Prostate gland (tissue), 2 donors: ENCODE results near the gene TCERG1L. TPM values are rescaled to one million over a fixed set of nuclear protein-coding genes. Genes with fewer than 3 reads are reported as not detected.
"Not testable (repeated sequence)": the region's sequence is repeated elsewhere in the genome, so short reads cannot be mapped to it uniquely, and the experiment has no call there.

Experiments
- DNase-seq: peaks from one replicate; pipeline ENCODE4 v3.0.0-alpha.2; 2019; ENCODE audit warnings: low spot score
- H3K27ac ChIP-seq, 2 donors: fragments of 200-600 bp; sonication (generic); 2 replicates each; pipeline ENCODE4 v1.5.1; 2017 to 2019
- H3K27me3 ChIP-seq: fragments of 200-600 bp; sonication (generic); replicated peaks from 2 replicates; pipeline ENCODE4 v1.5.1; 2019; ENCODE audit not compliant: insufficient read depth
- H3K36me3 ChIP-seq, 2 donors: fragments of 200-600 bp; sonication (generic); 1 replicate in 1 of 2; 2 replicates in 1 of 2; pipeline versions ENCODE4 v1.5.1 to v1.8.1; 2017 to 2019
- H3K4me1 ChIP-seq: fragments of 200-600 bp; sonication (generic); replicated peaks from 2 replicates; pipeline ENCODE4 v1.5.1; 2019
- H3K4me3 ChIP-seq, 2 donors: fragments of 200-600 bp; sonication (generic); 2 replicates each; pipeline ENCODE4 v1.5.1; 2017 to 2019
- H3K9me3 ChIP-seq: fragments of 200-600 bp; sonication (generic); 2 replicates; pipeline ENCODE4 v1.5.1; 2017
- CTCF ChIP-seq, 4 experiments: fragments of 200-600 bp in 2 of 4; fragments of 450-650 bp in 2 of 4; sonication (generic) in 2 of 4; IDR thresholded peaks; 1 replicate in 3 of 4; 2 replicates in 1 of 4; pipeline ENCODE4 v1.5.1; 2016 to 2019; ENCODE audit warnings: antibody characterized with exemption in 4 of 4, mild to moderate bottlenecking in 2 of 4, moderate library complexity in 2 of 4
- POLR2A ChIP-seq: fragments of 450-650 bp; IDR thresholded peaks from one replicate; pipeline ENCODE4 v1.6.1; 2016; ENCODE audit warnings: antibody characterized with exemption, mild to moderate bottlenecking
- POLR2AphosphoS5 ChIP-seq: sonication (generic); formaldehyde crosslinking; IDR thresholded peaks from one replicate; pipeline ENCODE4 v1.6.1; 2017; ENCODE audit warnings: antibody characterized with exemption
- WGBS: methylation state at CpG from one replicate; pipeline ENCODE4 v1.1.5; 2018; 5-methylcytosine and 5-hydroxymethylcytosine counted together
- intact Hi-C: fragments of 100-400 bp; cut with DNase I; formaldehyde crosslinking; loops from one replicate; pipeline ENCODE4 v1.14.2; 2022
- total RNA-seq, 2 donors: library from RNA; depleted of rRNA; stranded (reverse); fragments of >200 nt; gene quantifications; one replicate each; pipeline ENCODE4 v1.1.0, GENCODE V29; 2016

TCERG1L gene
- total RNA-seq, 2 donors from 2014 or later = 0.23 to 4.0 TPM

- H3K36me3 ChIP-seq = no peaks in the 10 kb centered on the region
- H3K4me3 ChIP-seq = no peak overlapping the region
- no peaks in the 10 kb centered on the region for H3K27me3 ChIP-seq
- TF ChIP-seq POLR2AphosphoS5 = no peak
- no peak for TF ChIP-seq CTCF (IDR thresholded peaks at IDR 0.05)
- no peak for TF ChIP-seq POLR2A
- WGBS = 85% methylated on average over 9 of the region's 9 CpGs
- no peak overlapping the region for H3K27ac ChIP-seq
- H3K9me3 ChIP-seq = no peaks in the 10 kb centered on the region
- DNase-seq = no peak
- H3K4me1 ChIP-seq = no peaks in the 10 kb centered on the region
- intact Hi-C loops = no loop called here
Measured at GRCh38 chr10:131155876-131156230, 155.7 kb downstream of the TCERG1L start.

DNA sequence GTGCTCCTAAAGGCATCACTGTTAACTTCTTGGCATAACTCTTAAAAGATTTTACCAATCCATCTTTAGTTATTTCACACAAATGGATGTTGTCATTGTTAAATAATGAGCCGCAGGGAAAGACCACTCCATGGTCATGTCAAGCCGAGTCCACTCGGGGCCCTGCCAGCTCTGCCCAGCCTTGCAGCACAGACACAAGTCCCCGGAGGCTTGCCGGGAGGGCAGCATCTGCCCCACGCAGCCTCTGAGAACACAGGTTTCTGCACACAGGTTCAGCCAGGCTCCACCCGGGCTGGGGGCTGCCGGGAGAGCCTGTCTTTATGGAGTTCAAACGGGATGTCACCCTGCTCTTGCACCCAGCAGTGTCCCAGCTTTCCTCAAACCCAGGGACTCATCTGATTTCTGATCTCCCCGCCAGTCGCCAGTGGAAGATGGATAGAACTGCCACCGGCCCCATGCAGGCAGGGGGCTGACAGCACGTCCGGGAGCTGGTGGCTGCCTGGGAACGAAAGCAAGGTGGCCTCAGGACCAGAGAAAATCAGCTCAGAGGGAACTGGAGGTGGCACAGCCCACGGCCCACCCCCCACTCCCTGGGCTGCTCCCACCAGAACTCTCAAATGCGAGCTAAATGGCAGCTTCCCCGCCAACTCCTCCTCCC is 156.2 kb downstream of the TCERG1L start:
- Histone ChIP-seq H3K9me3 (no peaks in the 10 kb centered on the region), H3K4me3 (no peak overlapping the region), H3K27ac (no peak overlapping the region), H3K27me3 (no peaks in the 10 kb centered on the region), H3K4me1 (no peaks in the 10 kb centered on the region), H3K36me3 (no peaks in the 10 kb centered on the region)
- TF ChIP-seq CTCF (IDR thresholded peaks at IDR 0.05) (no peak), POLR2AphosphoS5 (no peak), POLR2A (no peak)
- 79% methylated on average over 18 of the region's 18 CpGs for WGBS
- intact Hi-C loops = no loop called here
- no peak for DNase-seq

DNA sequence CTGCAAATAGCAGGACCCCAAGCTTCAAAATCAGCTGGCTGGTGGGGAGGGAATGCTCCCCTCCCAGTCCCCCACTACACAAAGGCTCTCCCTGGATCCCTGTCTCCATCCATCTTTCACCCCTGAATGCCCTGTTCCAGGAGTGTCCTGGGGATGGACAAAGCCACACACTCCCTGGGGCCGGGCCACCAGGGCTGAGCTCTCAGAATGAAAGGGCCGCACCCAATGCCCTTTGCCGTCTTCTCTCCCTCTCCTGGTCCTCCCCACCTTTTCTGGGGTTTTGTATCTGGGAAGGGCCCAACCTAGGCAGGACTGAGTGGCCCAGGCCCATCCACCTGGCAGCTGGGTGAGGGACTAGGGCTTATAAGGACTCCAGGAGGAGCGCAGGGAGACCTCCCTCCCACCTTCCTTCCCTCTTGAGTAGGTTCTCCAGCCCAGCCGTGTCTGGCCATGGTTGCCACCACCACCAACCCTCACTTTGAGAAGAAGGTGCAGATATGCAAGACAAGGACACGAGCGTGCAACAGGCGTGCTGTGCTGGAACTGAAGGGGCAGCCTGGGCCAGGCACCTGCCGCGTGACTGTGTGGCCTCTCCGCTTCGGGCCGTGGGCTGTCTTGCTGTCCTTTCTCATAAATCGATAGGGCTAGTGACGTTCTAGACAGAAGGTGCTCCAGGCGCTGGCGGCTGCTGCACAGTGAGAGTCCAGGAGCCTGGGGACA is 157.1 kb downstream of the TCERG1L start:
- 90% methylated on average over 17 of the region's 17 CpGs for whole genome bisulfite sequencing
- Histone ChIP-seq H3K4me3 (no peak overlapping the region), H3K4me1 (no peaks in the 10 kb centered on the region), H3K27ac (no peak overlapping the region), H3K36me3 (no peaks in the 10 kb centered on the region), H3K9me3 (no peaks in the 10 kb centered on the region), H3K27me3 (no peaks in the 10 kb centered on the region)
- DNase-seq = no peak
- TF ChIP-seq POLR2A (no peak), CTCF (IDR thresholded peaks at IDR 0.05) (no peak), POLR2AphosphoS5 (no peak)
- intact Hi-C loops = no loop called here

DNA sequence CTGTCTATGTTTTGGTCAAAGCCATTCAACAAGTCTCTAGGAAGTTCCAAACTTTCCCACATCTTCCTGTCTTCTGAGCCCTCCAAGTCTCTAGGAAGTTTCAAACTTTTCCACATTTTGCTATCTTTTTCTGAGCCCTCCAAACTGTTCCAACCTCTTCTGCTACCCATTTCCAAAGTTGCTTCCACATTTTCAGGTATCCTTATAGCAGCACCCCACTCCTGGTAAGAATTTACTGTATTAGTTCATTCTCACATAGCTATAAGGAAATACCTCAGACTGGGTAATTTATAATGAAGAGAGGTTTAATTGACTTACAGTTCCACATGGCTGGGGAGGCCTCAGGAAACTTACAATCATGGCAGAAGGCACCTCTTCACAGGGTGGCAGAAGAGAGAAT is 159.1 kb downstream of the TCERG1L start:
- H3K4me1 ChIP-seq, H3K27me3 ChIP-seq, H3K9me3 ChIP-seq, DNase-seq, H3K4me3 ChIP-seq, H3K27ac ChIP-seq, intact Hi-C loops, H3K36me3 ChIP-seq: not testable (repeated sequence)

- Histone ChIP-seq H3K27ac (no peak overlapping the region), H3K9me3 (no peaks in the 10 kb centered on the region), H3K4me1 (no peaks in the 10 kb centered on the region), H3K27me3 (no peaks in the 10 kb centered on the region), H3K4me3 (no peak overlapping the region), H3K36me3 (no peaks in the 10 kb centered on the region)
- 61% methylated on average over 4 of the region's 4 CpGs for WGBS
- intact Hi-C loops = no loop called here
- TF ChIP-seq POLR2A (no peak), POLR2AphosphoS5 (no peak), CTCF (IDR thresholded peaks at IDR 0.05) (no peak)
- DNase-seq = no peak
Measured at GRCh38 chr10:131150126-131150525, 161.4 kb downstream of the TCERG1L start.
